ENCODE data around the gene CCRL2. TPM values are rescaled to one million over a fixed set of nuclear protein-coding genes. Genes with fewer than 3 reads are reported as not detected.

CCRL2 gene
- total RNA-seq, 1 donor from 2014 or later: 28.5 TPM

DNA sequence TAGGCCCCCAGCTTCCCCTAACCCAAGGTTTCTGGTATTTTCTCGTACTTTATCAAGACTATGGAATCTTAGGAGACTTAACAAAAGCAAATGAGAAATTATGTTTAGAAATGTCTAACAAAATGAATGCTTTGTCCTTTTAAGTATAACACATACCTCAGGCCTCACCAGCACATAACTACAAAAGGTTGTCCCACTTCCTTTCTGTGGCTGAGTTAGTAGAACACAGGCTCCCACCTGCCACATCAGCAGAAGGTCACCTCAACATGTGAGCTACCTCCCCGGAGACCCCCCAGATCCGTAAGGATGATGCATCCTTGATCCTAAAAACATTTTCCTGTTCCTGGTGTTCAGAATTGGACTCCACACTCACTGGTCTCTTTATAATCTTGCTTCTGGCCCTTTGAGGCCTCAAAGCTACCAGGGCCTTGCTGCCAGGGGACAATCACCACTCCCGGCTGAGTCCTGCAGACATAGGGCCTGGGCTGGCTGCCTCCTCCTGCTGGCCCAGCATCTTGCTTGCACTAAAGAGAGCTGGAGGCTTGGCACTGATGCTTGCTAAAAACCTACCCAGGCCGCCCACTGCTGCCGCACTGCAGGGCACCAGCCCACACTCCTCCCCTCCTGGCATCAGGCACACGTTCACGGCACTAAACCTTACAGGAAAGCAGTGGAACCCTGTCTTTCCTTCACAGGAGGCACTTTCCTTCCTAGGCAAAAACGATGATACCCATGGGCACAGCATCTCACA, 2.9 kb downstream of the CCRL2 start:
- ATAC-seq (no peak), DNase-seq (no peak)
- Histone ChIP-seq H3K4me1 (peaks cover 46% of the 10 kb centered on the region), H3K27ac (no peak overlapping the region), H3K36me3 (peaks cover 8% of the 10 kb centered on the region), H3K27me3 (no peaks in the 10 kb centered on the region), H3K4me3 (peak overlapping the region; percentile 22), H3K9me3 (no peaks in the 10 kb centered on the region)
- TF ChIP-seq, protein P1, sequence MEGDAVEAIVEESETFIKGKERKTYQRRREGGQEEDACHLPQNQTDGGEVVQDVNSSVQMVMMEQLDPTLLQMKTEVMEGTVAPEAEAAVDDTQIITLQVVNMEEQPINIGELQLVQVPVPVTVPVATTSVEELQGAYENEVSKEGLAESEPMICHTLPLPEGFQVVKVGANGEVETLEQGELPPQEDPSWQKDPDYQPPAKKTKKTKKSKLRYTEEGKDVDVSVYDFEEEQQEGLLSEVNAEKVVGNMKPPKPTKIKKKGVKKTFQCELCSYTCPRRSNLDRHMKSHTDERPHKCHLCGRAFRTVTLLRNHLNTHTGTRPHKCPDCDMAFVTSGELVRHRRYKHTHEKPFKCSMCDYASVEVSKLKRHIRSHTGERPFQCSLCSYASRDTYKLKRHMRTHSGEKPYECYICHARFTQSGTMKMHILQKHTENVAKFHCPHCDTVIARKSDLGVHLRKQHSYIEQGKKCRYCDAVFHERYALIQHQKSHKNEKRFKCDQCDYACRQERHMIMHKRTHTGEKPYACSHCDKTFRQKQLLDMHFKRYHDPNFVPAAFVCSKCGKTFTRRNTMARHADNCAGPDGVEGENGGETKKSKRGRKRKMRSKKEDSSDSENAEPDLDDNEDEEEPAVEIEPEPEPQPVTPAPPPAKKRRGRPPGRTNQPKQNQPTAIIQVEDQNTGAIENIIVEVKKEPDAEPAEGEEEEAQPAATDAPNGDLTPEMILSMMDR (IDR thresholded peaks at IDR 0.05): no peak
- intact Hi-C loops (cut with DNase I): no loop called here

DNA sequence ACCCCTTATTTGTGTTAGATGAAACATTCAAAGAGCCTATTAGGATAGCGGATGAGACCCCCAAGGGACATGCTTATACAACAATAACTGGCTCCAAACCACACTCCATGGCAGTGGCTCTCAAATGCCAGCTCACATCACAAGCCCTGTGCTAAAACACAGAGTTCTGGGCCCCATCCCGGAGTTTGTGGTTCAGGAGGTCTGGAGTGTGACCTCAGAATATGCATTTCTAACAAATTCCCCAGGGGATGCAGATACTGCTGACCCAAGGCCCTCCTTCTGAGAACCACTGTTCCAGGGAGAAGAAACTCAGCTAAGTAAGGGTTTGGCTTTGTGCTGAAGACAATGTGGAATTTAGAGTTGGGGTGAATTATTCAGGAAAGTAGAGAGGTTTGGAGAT, 3.6 kb downstream of the CCRL2 start:
- TF ChIP-seq, protein P1 (IDR thresholded peaks at IDR 0.05): no peak
- ATAC-seq (no peak), DNase-seq (no peak)
- H3K27me3 ChIP-seq: no peaks in the 10 kb centered on the region
- H3K36me3 ChIP-seq: peaks cover 8% of the 10 kb centered on the region
- no peak overlapping the region for H3K4me3 ChIP-seq
- H3K27ac ChIP-seq: no peak overlapping the region
- H3K9me3 ChIP-seq: no peaks in the 10 kb centered on the region
- peaks cover 44% of the 10 kb centered on the region for H3K4me1 ChIP-seq
- intact Hi-C loops (cut with DNase I): no loop called here

DNA sequence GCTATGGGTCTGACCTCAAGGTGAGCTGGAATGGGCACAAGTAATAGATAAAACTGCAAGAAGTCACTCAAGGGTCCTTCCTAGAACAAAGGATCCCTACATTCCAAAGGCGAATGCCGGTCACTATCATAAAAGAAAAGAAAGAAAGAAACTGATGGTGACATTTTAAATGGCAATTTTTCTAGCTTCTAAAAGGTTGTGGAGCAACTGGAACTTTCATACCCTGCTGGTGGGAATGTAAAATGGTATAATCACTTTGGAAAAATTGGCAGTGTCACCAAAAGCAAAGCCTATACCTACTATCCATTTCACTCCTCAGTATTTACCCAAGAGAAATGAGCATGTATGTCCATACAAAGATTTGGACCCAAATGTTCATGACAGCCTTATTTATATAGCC, 4.2 kb downstream of the CCRL2 start:
- Histone ChIP-seq H3K4me3 (no peak overlapping the region), H3K27me3 (no peaks in the 10 kb centered on the region), H3K4me1 (peaks cover 42% of the 10 kb centered on the region), H3K9me3 (no peaks in the 10 kb centered on the region), H3K36me3 (peaks cover 8% of the 10 kb centered on the region), H3K27ac (no peak overlapping the region)
- TF ChIP-seq, protein P1 (IDR thresholded peaks at IDR 0.05): no peak
- no peak for ATAC-seq
- intact Hi-C loops (cut with DNase I): no loop called here
- DNase-seq: no peak

DNA sequence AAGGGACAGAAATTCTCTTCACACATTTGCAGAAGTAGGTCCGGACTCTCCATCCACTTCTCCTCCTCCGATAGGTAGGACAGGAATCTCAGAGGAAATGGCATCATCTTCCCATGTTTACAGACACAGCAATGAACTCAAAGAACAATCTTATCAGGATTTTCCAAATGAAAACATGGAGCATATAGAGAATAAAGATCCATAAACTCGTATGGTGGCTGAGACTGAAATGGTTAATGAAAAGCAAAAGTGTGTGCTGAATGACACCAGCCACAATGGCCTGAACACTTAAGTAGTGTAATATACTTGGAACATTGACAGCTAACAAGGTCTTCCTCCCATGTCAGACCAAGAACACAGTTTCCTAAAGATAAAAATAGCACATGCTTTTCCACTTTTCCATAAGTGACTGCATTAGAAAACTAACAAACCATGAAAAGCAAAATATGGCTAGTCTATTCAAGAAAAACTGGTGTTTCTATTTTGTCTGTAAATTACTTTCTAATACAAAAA, 5.8 kb downstream of the CCRL2 start:
- H3K36me3 ChIP-seq: peaks cover 8% of the 10 kb centered on the region
- H3K27ac ChIP-seq: no peak overlapping the region
- TF ChIP-seq, protein P1 (IDR thresholded peaks at IDR 0.05): no peak
- no peaks in the 10 kb centered on the region for H3K27me3 ChIP-seq
- ATAC-seq (no peak), DNase-seq (no peak)
- intact Hi-C loops (cut with DNase I): no loop called here
- H3K4me3 ChIP-seq: no peak overlapping the region
- no peaks in the 10 kb centered on the region for H3K9me3 ChIP-seq
- H3K4me1 ChIP-seq: peaks cover 34% of the 10 kb centered on the region

DNA sequence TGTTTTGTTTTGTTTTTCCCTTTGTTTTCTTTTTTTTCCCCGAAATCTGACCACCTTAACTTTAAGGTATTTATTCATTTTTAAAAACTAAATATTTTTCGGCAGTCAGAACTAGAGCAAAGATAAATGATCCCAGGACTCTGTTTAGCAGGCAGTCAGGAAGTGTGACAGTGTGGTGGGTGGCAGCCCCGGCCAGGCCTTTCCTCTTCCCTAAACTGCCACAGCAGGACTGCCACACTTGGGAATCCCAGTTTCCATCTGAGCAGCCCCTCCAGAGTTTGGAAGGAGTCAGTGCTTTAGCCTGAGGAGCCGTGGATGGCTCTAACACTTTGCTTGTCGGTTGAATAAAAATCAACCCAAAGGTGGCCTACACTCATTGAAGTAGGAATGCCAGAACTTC, 6.9 kb downstream of the CCRL2 start:
- no peak overlapping the region for H3K27ac ChIP-seq
- peak; percentile 56 for ATAC-seq
- H3K4me3 ChIP-seq: no peak overlapping the region
- H3K36me3 ChIP-seq: peaks cover 5% of the 10 kb centered on the region
- H3K27me3 ChIP-seq: no peaks in the 10 kb centered on the region
- TF ChIP-seq, protein P1 (IDR thresholded peaks at IDR 0.05): no peak
- H3K4me1 ChIP-seq: peaks cover 25% of the 10 kb centered on the region
- no peak for DNase-seq
- intact Hi-C loops (cut with DNase I): no loop called here
- no peaks in the 10 kb centered on the region for H3K9me3 ChIP-seq

Measured in upper lobe of right lung (tissue), 1 donor.